HFF-Myc (cell line): ENCODE results near the gene MSI2.

Experiments used
- DNase-seq: peaks from one replicate; pipeline ENCODE4 v3.0.0-alpha.2; 2011; ENCODE audit warnings: low read depth; ENCODE audit errors: extremely low read depth
- H3K4me3 ChIP-seq: replicated peaks from 2 replicates; pipeline ENCODE4 v1.5.1; 2011; ENCODE audit warnings: low read depth, mild to moderate bottlenecking, control low read depth, low read length
- CTCF ChIP-seq: IDR thresholded peaks from 2 replicates; pipeline ENCODE4 v1.5.1; 2012; ENCODE audit warnings: mild to moderate bottlenecking, low read depth, low read length, control low read depth; ENCODE audit errors: missing control alignments

MSI2 gene

GRCh38 chr17:57504208-57504607 lies 247.9 kb downstream of the MSI2 start:
- DNase-seq = no peak
- TF ChIP-seq CTCF = no peak

GRCh38 chr17:57505841-57506773 lies 249.8 kb downstream of the MSI2 start:
- H3K4me3 ChIP-seq = no peak overlapping the region
- DNase-seq = no peak
- TF ChIP-seq CTCF = no peak

More at GRCh38 chr17:57504208-57504607, 247.9 kb downstream of the MSI2 start:
- H3K4me3 ChIP-seq = no peak overlapping the region

GRCh38 chr17:57506774-57507127 lies 250.4 kb downstream of the MSI2 start:
- no peak for DNase-seq
- no peak for TF ChIP-seq CTCF
- no peak overlapping the region for H3K4me3 ChIP-seq

GRCh38 chr17:57507828-57508227 lies 251.5 kb downstream of the MSI2 start:
- TF ChIP-seq CTCF = no peak
- DNase-seq = no peak
- no peak overlapping the region for H3K4me3 ChIP-seq

- DNase-seq = no peak
- no peak for TF ChIP-seq CTCF
- H3K4me3 ChIP-seq = no peak overlapping the region
Measured at GRCh38 chr17:57508671-57509070, 252.3 kb downstream of the MSI2 start.

- no peak for DNase-seq
- TF ChIP-seq CTCF = no peak
- H3K4me3 ChIP-seq = no peak overlapping the region
Measured at GRCh38 chr17:57511475-57512123, 255.3 kb downstream of the MSI2 start.
